OCI-LY1 (cell line): Measurements from ENCODE around the gene C3orf70.

ENCODE experiments used
- H2AFZ ChIP-seq: fragments of 200-600 bp; sonication (generic), shearing (Covaris generic); 2 replicates; pipeline ENCODE4 v1.6.0; 2014; ENCODE audit warnings: antibody characterized with exemption, mild to moderate bottlenecking, low read length
- H3F3A ChIP-seq: fragments of 200-600 bp; sonication (generic), shearing (Covaris generic); 2 replicates; pipeline ENCODE4 v1.6.0; 2014; ENCODE audit warnings: mild to moderate bottlenecking, antibody characterized with exemption, low read length, moderate library complexity; ENCODE audit not compliant: insufficient read depth
- H3K27ac ChIP-seq: fragments of 200-600 bp; sonication (generic); 2 replicates; pipeline ENCODE4 v1.5.1; 2014; ENCODE audit warnings: low read length, mixed run types, mild to moderate bottlenecking, low read depth; ENCODE audit not compliant: poor library complexity, severe bottlenecking
- H3K27me3 ChIP-seq: fragments of 200-600 bp; sonication (generic); 2 replicates; pipeline ENCODE4 v1.6.0; 2014; ENCODE audit warnings: antibody characterized with exemption, mild to moderate bottlenecking, low read length, moderate library complexity; ENCODE audit not compliant: insufficient read depth
- H3K36me3 ChIP-seq: fragments of 200-600 bp; sonication (generic); 2 replicates; pipeline ENCODE4 v1.6.1; 2014; ENCODE audit warnings: mild to moderate bottlenecking, antibody characterized with exemption, low read length, moderate library complexity, mixed read lengths; ENCODE audit not compliant: insufficient read depth
- H3K4me1 ChIP-seq: fragments of 200-600 bp; sonication (generic); 2 replicates; pipeline ENCODE4 v1.5.1; 2014; ENCODE audit warnings: mild to moderate bottlenecking, low read length, moderate library complexity; ENCODE audit not compliant: insufficient read depth, severe bottlenecking
- H3K4me2 ChIP-seq: fragments of 200-600 bp; sonication (generic), shearing (Covaris generic); 2 replicates; pipeline ENCODE4 v1.6.1; 2014; ENCODE audit warnings: low read length
- H3K4me3 ChIP-seq: fragments of 200-600 bp; sonication (generic); 2 replicates; pipeline ENCODE4 v1.5.1; 2014; ENCODE audit warnings: low read length, low read depth, mild to moderate bottlenecking, mixed read lengths; ENCODE audit not compliant: poor library complexity, severe bottlenecking
- H3K79me2 ChIP-seq: fragments of 200-600 bp; shearing (Covaris generic); 2 replicates; pipeline ENCODE4 v1.6.1; 2016; ENCODE audit warnings: mixed run types, low read length, mixed read lengths; ENCODE audit not compliant: insufficient read depth
- H3K9ac ChIP-seq: fragments of 200-600 bp; sonication (generic), shearing (Covaris generic); 2 replicates; pipeline ENCODE4 v1.6.1; 2014; ENCODE audit warnings: mild to moderate bottlenecking, low read length, mixed read lengths
- H3K9me2 ChIP-seq: fragments of 200-600 bp; sonication (generic), shearing (Covaris generic); 2 replicates; pipeline ENCODE4 v1.6.1; 2014; ENCODE audit warnings: low read depth, mild to moderate bottlenecking, low read length, mixed read lengths
- H3K9me3 ChIP-seq: fragments of 200-600 bp; shearing (Covaris generic); 2 replicates; pipeline ENCODE4 v1.6.1; 2014; ENCODE audit warnings: low read length, mixed read lengths
- H4K20me1 ChIP-seq: fragments of 200-600 bp; sonication (generic), shearing (Covaris generic); 2 replicates; pipeline ENCODE4 v1.6.0; 2016; ENCODE audit warnings: mild to moderate bottlenecking, low read length; ENCODE audit not compliant: insufficient read depth
- EZH2 ChIP-seq: fragments of 200-600 bp; sonication (generic), shearing (Covaris generic); IDR thresholded peaks from 2 replicates; pipeline ENCODE4 v1.8.0; 2017; ENCODE audit warnings: borderline replicate concordance, mixed run types, mild to moderate bottlenecking, antibody characterized with exemption, low read length, moderate library complexity, mixed read lengths
- TF ChIP-seq, protein P1 (sequence below): fragments of 200-600 bp; sonication (generic), shearing (Covaris generic); IDR thresholded peaks from 2 replicates; pipeline ENCODE4 v1.5.1; 2017; ENCODE audit warnings: mild to moderate bottlenecking, antibody characterized with exemption, low read length, moderate library complexity, mixed read lengths

The C3orf70 gene

DNA sequence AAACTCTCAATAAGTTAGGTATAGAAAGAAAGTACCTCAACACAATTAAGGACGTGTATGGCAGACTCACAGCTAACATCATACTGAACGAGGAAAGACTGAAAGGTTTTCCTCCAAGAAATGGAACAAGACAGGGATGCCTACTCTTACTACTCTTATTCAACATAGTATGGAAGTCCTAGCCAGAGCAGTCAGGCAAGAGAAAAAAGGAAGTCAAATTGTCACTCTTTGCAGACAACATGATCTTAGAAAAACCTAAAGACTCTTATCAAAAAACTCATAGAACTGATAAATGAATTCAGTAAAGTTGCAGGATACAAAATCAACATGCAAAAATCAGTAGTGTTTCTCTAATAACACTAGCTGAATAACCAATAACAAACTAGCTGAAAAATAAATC is 96.0 kb downstream of the C3orf70 start:
- Histone ChIP-seq H3K9me2 (no peaks in the 10 kb centered on the region), H3K9ac (no peak overlapping the region), H3K4me1 (no peaks in the 10 kb centered on the region), H3K9me3 (peaks cover 8% of the 10 kb centered on the region), H3K27me3 (no peaks in the 10 kb centered on the region), H3F3A (no peaks in the 10 kb centered on the region), H4K20me1 (no peaks in the 10 kb centered on the region), H3K4me3 (no peak overlapping the region), H3K4me2 (no peak overlapping the region), H2AFZ (no peak overlapping the region), H3K27ac (no peak overlapping the region), H3K79me2 (no peaks in the 10 kb centered on the region), H3K36me3 (peaks cover 21% of the 10 kb centered on the region)
- TF ChIP-seq, protein P1, sequence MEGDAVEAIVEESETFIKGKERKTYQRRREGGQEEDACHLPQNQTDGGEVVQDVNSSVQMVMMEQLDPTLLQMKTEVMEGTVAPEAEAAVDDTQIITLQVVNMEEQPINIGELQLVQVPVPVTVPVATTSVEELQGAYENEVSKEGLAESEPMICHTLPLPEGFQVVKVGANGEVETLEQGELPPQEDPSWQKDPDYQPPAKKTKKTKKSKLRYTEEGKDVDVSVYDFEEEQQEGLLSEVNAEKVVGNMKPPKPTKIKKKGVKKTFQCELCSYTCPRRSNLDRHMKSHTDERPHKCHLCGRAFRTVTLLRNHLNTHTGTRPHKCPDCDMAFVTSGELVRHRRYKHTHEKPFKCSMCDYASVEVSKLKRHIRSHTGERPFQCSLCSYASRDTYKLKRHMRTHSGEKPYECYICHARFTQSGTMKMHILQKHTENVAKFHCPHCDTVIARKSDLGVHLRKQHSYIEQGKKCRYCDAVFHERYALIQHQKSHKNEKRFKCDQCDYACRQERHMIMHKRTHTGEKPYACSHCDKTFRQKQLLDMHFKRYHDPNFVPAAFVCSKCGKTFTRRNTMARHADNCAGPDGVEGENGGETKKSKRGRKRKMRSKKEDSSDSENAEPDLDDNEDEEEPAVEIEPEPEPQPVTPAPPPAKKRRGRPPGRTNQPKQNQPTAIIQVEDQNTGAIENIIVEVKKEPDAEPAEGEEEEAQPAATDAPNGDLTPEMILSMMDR = no peak
- no peak for TF ChIP-seq EZH2

DNA sequence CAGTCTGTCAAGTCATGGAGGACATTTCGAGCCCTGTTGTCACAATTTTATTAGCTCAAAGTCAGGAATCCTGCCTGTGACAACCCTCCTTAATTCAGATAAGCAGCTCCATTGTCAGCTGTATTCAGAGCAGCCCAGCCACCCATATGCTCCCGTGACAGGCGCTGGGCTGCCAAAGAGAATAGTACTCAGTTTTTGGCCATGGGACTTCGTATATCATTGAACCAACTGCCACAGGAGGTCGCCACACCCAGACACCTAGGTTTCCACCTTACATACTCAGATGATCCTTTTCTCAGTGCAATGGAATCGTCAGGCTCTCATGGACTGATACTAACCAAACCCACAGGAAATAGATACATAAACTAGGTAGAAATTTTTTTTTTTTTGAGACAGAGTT is 100.2 kb downstream of the C3orf70 start:
- Histone ChIP-seq H3K36me3 (peaks cover 50% of the 10 kb centered on the region), H3K27me3 (no peaks in the 10 kb centered on the region), H3F3A (no peaks in the 10 kb centered on the region)

DNA sequence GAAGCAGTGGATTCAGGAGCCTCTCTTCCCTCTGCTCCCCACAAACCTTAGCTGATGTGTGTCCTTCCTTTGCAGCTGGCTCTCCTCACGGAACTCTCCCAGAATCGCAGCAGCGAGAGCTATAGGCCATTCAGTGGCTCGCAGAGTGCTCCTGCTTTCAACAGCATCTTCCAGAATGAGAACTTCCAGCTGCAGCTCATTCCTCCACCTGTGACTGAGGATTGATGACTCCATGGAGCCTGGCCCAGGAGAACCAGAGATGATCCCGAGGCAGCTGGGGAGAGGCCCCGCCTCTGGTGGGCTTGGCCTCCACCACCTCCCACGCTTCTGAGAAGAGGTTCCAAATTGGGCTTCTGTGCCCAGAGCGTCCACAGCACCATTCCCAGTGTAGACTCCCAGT is 101.1 kb downstream of the C3orf70 start:
- H2AFZ ChIP-seq = no peak overlapping the region
- H3K27ac ChIP-seq = no peak overlapping the region
- H3K9ac ChIP-seq = no peak overlapping the region
- no peak overlapping the region for H3K4me2 ChIP-seq
- H3K9me3 ChIP-seq = no peaks in the 10 kb centered on the region; the same call in 1 of the 2 replicates
- no peaks in the 10 kb centered on the region for H3F3A ChIP-seq
- H3K27me3 ChIP-seq = no peaks in the 10 kb centered on the region
- no peaks in the 10 kb centered on the region for H4K20me1 ChIP-seq
- H3K36me3 ChIP-seq = peaks cover 50% of the 10 kb centered on the region
- no peak overlapping the region for H3K4me3 ChIP-seq
- H3K9me2 ChIP-seq = no peaks in the 10 kb centered on the region
- H3K79me2 ChIP-seq = no peaks in the 10 kb centered on the region
- no peak for TF ChIP-seq EZH2
- TF ChIP-seq, protein P1 = no peak
- no peaks in the 10 kb centered on the region for H3K4me1 ChIP-seq

More for the DNA sequence above, 100.2 kb downstream of the C3orf70 start:
- no peak overlapping the region for H3K4me3 ChIP-seq
- no peak overlapping the region for H3K4me2 ChIP-seq
- H3K9me3 ChIP-seq = no peaks in the 10 kb centered on the region; the same call in 1 of the 2 replicates
- no peaks in the 10 kb centered on the region for H3K4me1 ChIP-seq
- H2AFZ ChIP-seq = no peak overlapping the region
- H3K9ac ChIP-seq = no peak overlapping the region
- H3K27ac ChIP-seq = no peak overlapping the region
- no peaks in the 10 kb centered on the region for H3K9me2 ChIP-seq
- no peaks in the 10 kb centered on the region for H3K79me2 ChIP-seq
- TF ChIP-seq EZH2 = no peak
- TF ChIP-seq, protein P1 = no peak
- no peaks in the 10 kb centered on the region for H4K20me1 ChIP-seq
